HEK293 (cell line): ENCODE measurements around the gene NAA20.
A peak's percentile ranks its signal among the peaks of the same experiment; 100 is the strongest.

Experiments used
- GLI4 ChIP-seq: fragments of 450-650 bp; formaldehyde crosslinking; IDR thresholded peaks from 2 replicates; pipeline ENCODE4 v1.5.1; 2016; ENCODE audit warnings: missing biosample characterization, missing genetic modification characterization
- SP2 ChIP-seq: fragments of 450-650 bp; formaldehyde crosslinking; IDR thresholded peaks from 2 replicates; pipeline ENCODE4 v1.5.1; 2016; ENCODE audit warnings: missing biosample characterization, missing genetic modification characterization
- ZFHX2 ChIP-seq: fragments of 450-650 bp; formaldehyde crosslinking; conservative IDR thresholded peaks from 2 replicates; pipeline ENCODE4 v1.5.1; 2016; ENCODE audit warnings: missing biosample characterization, missing genetic modification characterization
- ZNF121 ChIP-seq: fragments of 450-650 bp; formaldehyde crosslinking; IDR thresholded peaks from 2 replicates; pipeline ENCODE4 v1.5.1; 2016; ENCODE audit warnings: missing biosample characterization, missing genetic modification characterization
- ZNF202 ChIP-seq: fragments of 450-650 bp; formaldehyde crosslinking; IDR thresholded peaks from 2 replicates; pipeline ENCODE4 v1.5.1; 2016; ENCODE audit warnings: missing biosample characterization, missing genetic modification characterization, borderline replicate concordance
- ZNF266 ChIP-seq: fragments of 450-650 bp; formaldehyde crosslinking; IDR thresholded peaks from 2 replicates; pipeline ENCODE4 v1.5.1; 2016; ENCODE audit warnings: missing biosample characterization, missing genetic modification characterization, low read depth
- ZNF391 ChIP-seq: fragments of 450-650 bp; formaldehyde crosslinking; IDR thresholded peaks from 2 replicates; pipeline ENCODE4 v1.5.1; 2016; ENCODE audit warnings: low read depth, missing biosample characterization, missing genetic modification characterization, borderline replicate concordance
- TF ChIP-seq, protein P1 (sequence below): fragments of 450-650 bp; formaldehyde crosslinking; IDR thresholded peaks from 2 replicates; pipeline ENCODE4 v1.5.1; 2016; ENCODE audit warnings: missing biosample characterization, missing genetic modification characterization
- TF ChIP-seq, protein P2 (sequence below): fragments of 450-650 bp; formaldehyde crosslinking; IDR thresholded peaks from 2 replicates; pipeline ENCODE4 v1.5.1; 2017; ENCODE audit warnings: missing biosample characterization, missing genetic modification characterization
- TF ChIP-seq, protein P3 (sequence below): fragments of 450-650 bp; formaldehyde crosslinking; conservative IDR thresholded peaks from 2 replicates; pipeline ENCODE4 v1.5.1; 2016; ENCODE audit warnings: low read depth, missing biosample characterization, missing genetic modification characterization

DNA sequence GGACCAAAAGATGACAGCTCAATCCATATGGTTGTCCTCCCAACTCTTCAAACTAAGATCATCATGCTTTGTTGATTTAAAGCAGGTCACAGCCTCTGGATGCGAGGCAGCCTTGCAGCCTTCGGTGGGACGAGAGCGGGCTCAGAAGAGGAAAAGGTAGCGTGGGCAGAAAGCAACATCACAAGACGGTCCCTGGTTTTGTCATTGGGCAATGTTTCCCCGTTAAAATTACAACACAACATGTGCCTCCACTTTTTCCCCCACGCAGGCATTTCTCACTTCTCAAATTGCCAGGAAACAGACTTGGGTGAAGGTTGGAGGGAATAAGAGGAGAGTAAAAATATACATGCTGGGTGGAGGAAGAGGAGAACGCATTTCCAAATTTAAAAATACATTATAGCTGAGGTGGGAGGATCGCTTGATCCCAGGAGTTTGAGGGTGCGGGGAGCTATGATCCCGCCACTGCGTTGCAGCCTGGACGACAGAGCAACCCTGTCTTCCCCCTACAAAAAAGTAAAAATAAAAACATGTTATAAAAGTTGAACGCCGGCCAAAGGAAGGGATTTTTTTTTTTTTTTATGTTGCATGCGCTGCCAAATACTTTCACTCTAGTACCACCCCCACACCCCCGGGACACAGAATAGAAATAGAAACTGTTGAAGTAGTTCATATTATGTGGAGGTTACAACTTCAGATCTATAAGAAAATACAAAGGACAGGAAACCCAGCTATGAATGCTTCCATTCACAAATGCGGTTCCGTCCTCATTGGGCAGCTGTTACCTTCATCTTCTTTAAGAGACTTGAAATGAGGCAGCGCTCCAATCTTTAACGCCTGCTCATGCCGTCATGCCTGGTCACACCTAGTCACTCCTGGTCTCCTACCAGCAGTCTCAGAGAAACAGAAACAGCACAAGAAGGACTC, 13.9 kb upstream of the NAA20 start:
- no peak for TF ChIP-seq ZNF391 (tag by site-specific recombination)
- TF ChIP-seq, protein P1, sequence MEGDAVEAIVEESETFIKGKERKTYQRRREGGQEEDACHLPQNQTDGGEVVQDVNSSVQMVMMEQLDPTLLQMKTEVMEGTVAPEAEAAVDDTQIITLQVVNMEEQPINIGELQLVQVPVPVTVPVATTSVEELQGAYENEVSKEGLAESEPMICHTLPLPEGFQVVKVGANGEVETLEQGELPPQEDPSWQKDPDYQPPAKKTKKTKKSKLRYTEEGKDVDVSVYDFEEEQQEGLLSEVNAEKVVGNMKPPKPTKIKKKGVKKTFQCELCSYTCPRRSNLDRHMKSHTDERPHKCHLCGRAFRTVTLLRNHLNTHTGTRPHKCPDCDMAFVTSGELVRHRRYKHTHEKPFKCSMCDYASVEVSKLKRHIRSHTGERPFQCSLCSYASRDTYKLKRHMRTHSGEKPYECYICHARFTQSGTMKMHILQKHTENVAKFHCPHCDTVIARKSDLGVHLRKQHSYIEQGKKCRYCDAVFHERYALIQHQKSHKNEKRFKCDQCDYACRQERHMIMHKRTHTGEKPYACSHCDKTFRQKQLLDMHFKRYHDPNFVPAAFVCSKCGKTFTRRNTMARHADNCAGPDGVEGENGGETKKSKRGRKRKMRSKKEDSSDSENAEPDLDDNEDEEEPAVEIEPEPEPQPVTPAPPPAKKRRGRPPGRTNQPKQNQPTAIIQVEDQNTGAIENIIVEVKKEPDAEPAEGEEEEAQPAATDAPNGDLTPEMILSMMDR (tag by site-specific recombination), result no peak
- TF ChIP-seq GLI4 (tag by site-specific recombination), result no peak
- no peak for TF ChIP-seq ZNF121
- TF ChIP-seq ZNF266 (tag by site-specific recombination), result no peak
- peak; percentile 65 for TF ChIP-seq ZFHX2
- TF ChIP-seq, protein P2, sequence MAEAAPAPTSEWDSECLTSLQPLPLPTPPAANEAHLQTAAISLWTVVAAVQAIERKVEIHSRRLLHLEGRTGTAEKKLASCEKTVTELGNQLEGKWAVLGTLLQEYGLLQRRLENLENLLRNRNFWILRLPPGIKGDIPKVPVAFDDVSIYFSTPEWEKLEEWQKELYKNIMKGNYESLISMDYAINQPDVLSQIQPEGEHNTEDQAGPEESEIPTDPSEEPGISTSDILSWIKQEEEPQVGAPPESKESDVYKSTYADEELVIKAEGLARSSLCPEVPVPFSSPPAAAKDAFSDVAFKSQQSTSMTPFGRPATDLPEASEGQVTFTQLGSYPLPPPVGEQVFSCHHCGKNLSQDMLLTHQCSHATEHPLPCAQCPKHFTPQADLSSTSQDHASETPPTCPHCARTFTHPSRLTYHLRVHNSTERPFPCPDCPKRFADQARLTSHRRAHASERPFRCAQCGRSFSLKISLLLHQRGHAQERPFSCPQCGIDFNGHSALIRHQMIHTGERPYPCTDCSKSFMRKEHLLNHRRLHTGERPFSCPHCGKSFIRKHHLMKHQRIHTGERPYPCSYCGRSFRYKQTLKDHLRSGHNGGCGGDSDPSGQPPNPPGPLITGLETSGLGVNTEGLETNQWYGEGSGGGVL, result no peak
- TF ChIP-seq, protein P3, sequence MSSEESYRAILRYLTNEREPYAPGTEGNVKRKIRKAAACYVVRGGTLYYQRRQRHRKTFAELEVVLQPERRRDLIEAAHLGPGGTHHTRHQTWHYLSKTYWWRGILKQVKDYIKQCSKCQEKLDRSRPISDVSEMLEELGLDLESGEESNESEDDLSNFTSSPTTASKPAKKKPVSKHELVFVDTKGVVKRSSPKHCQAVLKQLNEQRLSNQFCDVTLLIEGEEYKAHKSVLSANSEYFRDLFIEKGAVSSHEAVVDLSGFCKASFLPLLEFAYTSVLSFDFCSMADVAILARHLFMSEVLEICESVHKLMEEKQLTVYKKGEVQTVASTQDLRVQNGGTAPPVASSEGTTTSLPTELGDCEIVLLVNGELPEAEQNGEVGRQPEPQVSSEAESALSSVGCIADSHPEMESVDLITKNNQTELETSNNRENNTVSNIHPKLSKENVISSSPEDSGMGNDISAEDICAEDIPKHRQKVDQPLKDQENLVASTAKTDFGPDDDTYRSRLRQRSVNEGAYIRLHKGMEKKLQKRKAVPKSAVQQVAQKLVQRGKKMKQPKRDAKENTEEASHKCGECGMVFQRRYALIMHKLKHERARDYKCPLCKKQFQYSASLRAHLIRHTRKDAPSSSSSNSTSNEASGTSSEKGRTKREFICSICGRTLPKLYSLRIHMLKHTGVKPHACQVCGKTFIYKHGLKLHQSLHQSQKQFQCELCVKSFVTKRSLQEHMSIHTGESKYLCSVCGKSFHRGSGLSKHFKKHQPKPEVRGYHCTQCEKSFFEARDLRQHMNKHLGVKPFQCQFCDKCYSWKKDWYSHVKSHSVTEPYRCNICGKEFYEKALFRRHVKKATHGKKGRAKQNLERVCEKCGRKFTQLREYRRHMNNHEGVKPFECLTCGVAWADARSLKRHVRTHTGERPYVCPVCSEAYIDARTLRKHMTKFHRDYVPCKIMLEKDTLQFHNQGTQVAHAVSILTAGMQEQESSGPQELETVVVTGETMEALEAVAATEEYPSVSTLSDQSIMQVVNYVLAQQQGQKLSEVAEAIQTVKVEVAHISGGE (tag by site-specific recombination), result no peak
- no peak for TF ChIP-seq SP2 (tag by site-specific recombination)
- TF ChIP-seq ZNF202 (tag by site-specific recombination), result no peak
